Measurements from ENCODE around the gene GAPVD1. TPM values are rescaled to one million over a fixed set of nuclear protein-coding genes. Genes with fewer than 3 reads are reported as not detected.

Gene GAPVD1
- total RNA-seq, 1 donor from 2014 or later: 54.8 TPM

- no peak for DNase-seq (ENCODE audit: extremely low spot score in 2 of 2)
- intact Hi-C loops (cut with DNase I): no loop called here
- Histone ChIP-seq H3K36me3 (peaks cover 0 to 96% of the 10 kb centered on the region in 2 donors), H3K9me3 (no peaks in the 10 kb centered on the region), H3K4me1 (no peaks in the 10 kb centered on the region), H3K27me3 (no peaks in the 10 kb centered on the region), H3K4me3 (no peak overlapping the region), H3K27ac (no peak overlapping the region)
- TF ChIP-seq POLR2AphosphoS5 (IDR thresholded peaks at IDR 0.05; ENCODE audit: insufficient read depth in 1 of 2, low read depth in 1 of 2) (no peak), POLR2A (IDR thresholded peaks at IDR 0.05) (no peak), CTCF (IDR thresholded peaks at IDR 0.05) (no peak)
These were observed 94.4 kb downstream of the GAPVD1 start for GRCh38 chr9:125356032-125356431.

GRCh38 chr9:125359011-125359410, 97.4 kb downstream of the GAPVD1 start:
- no peaks in the 10 kb centered on the region for H3K4me1 ChIP-seq
- TF ChIP-seq POLR2A (IDR thresholded peaks at IDR 0.05) (no peak), CTCF (IDR thresholded peaks at IDR 0.05) (no peak), POLR2AphosphoS5 (IDR thresholded peaks at IDR 0.05; ENCODE audit: insufficient read depth in 1 of 2, low read depth in 1 of 2) (no peak)
- peaks cover 0 to 93% of the 10 kb centered on the region in 2 donors for H3K36me3 ChIP-seq
- no peak overlapping the region for H3K4me3 ChIP-seq
- H3K27me3 ChIP-seq: no peaks in the 10 kb centered on the region
- no peaks in the 10 kb centered on the region for H3K9me3 ChIP-seq
- DNase-seq (ENCODE audit: extremely low spot score in 2 of 2): no peak
- H3K27ac ChIP-seq: no peak overlapping the region
- intact Hi-C loops (cut with DNase I): no loop called here

- H3K9me3 ChIP-seq: no peaks in the 10 kb centered on the region
- peaks cover 0 to 81% of the 10 kb centered on the region in 2 donors for H3K36me3 ChIP-seq
- H3K4me1 ChIP-seq: no peaks in the 10 kb centered on the region
- H3K27me3 ChIP-seq: no peaks in the 10 kb centered on the region
- TF ChIP-seq POLR2A (IDR thresholded peaks at IDR 0.05) (no peak), POLR2AphosphoS5 (IDR thresholded peaks at IDR 0.05; ENCODE audit: insufficient read depth in 1 of 2, low read depth in 1 of 2) (no peak), CTCF (IDR thresholded peaks at IDR 0.05) (no peak)
- H3K4me3 ChIP-seq: no peak overlapping the region
- intact Hi-C loops (cut with DNase I): no loop called here
- DNase-seq (ENCODE audit: extremely low spot score in 2 of 2): no peak
- H3K27ac ChIP-seq: no peak overlapping the region
These were observed 99.0 kb downstream of the GAPVD1 start for GRCh38 chr9:125360601-125361000.

GRCh38 chr9:125361837-125362531, 100.4 kb downstream of the GAPVD1 start:
- no peak overlapping the region for H3K4me3 ChIP-seq
- H3K27me3 ChIP-seq: no peaks in the 10 kb centered on the region
- H3K4me1 ChIP-seq: no peaks in the 10 kb centered on the region
- no peak overlapping the region for H3K27ac ChIP-seq
- no peaks in the 10 kb centered on the region for H3K9me3 ChIP-seq
- intact Hi-C loops (cut with DNase I): no loop called here
- no peak for DNase-seq (ENCODE audit: extremely low spot score in 2 of 2)
- H3K36me3 ChIP-seq: peaks cover 0 to 67% of the 10 kb centered on the region in 2 donors
- TF ChIP-seq CTCF (IDR thresholded peaks at IDR 0.05) (no peak), POLR2AphosphoS5 (IDR thresholded peaks at IDR 0.05; ENCODE audit: insufficient read depth in 1 of 2, low read depth in 1 of 2) (no peak), POLR2A (IDR thresholded peaks at IDR 0.05) (no peak)

GRCh38 chr9:125366676-125367075, 105.0 kb downstream of the GAPVD1 start:
- Histone ChIP-seq H3K4me3 (no peak overlapping the region), H3K36me3 (peaks cover 0 to 22% of the 10 kb centered on the region in 2 donors), H3K9me3 (no peaks in the 10 kb centered on the region), H3K4me1 (no peaks in the 10 kb centered on the region), H3K27ac (no peak overlapping the region), H3K27me3 (no peaks in the 10 kb centered on the region)
- intact Hi-C loops (cut with DNase I): no loop called here
- TF ChIP-seq POLR2AphosphoS5 (IDR thresholded peaks at IDR 0.05; ENCODE audit: insufficient read depth in 1 of 2, low read depth in 1 of 2) (no peak), CTCF (IDR thresholded peaks at IDR 0.05) (no peak), POLR2A (IDR thresholded peaks at IDR 0.05) (no peak)
- no peak for DNase-seq (ENCODE audit: extremely low spot score in 2 of 2)
